Measurements from ENCODE around the gene NADK.
A peak's percentile ranks its signal among the peaks of the same experiment; 100 is the strongest.

NADK gene

GRCh38 chr1:1763657-1764621 lies 14.3 kb downstream of the NADK start:
- no peak for TF ChIP-seq CTCF (IDR thresholded peaks at IDR 0.05; ENCODE audit: control insufficient read depth, extremely low read depth, insufficient read depth)
- H3K4me3 ChIP-seq (ENCODE audit: low read depth, low read length) = no peak overlapping the region
- DNase-seq (ENCODE audit: low read depth) = no peak

- no peak for TF ChIP-seq CTCF (IDR thresholded peaks at IDR 0.05; ENCODE audit: control insufficient read depth, extremely low read depth, insufficient read depth)
- DNase-seq (ENCODE audit: low read depth) = no peak
- no peak overlapping the region for H3K4me3 ChIP-seq (ENCODE audit: low read depth, low read length)
Observed at GRCh38 chr1:1761504-1762376, 16.5 kb downstream of the NADK start.

GRCh38 chr1:1760715-1761114 lies 17.6 kb downstream of the NADK start:
- DNase-seq (ENCODE audit: low read depth) = no peak
- TF ChIP-seq CTCF (IDR thresholded peaks at IDR 0.05; ENCODE audit: control insufficient read depth, extremely low read depth, insufficient read depth) = no peak
- no peak overlapping the region for H3K4me3 ChIP-seq (ENCODE audit: low read depth, low read length)

- H3K4me3 ChIP-seq (ENCODE audit: low read depth, low read length) = no peak overlapping the region
- TF ChIP-seq CTCF (IDR thresholded peaks at IDR 0.05; ENCODE audit: control insufficient read depth, extremely low read depth, insufficient read depth) = no peak
- DNase-seq (ENCODE audit: low read depth) = no peak
Observed at GRCh38 chr1:1760345-1760650, 18.0 kb downstream of the NADK start.

GRCh38 chr1:1759456-1760344 lies 18.6 kb downstream of the NADK start:
- peak overlapping the region; percentile 33 for H3K4me3 ChIP-seq (ENCODE audit: low read depth, low read length)
- TF ChIP-seq CTCF (IDR thresholded peaks at IDR 0.05; ENCODE audit: control insufficient read depth, extremely low read depth, insufficient read depth) = no peak
- no peak for DNase-seq (ENCODE audit: low read depth)

- peak overlapping the region; percentile 40 for H3K4me3 ChIP-seq (ENCODE audit: low read depth, low read length)
- DNase-seq (ENCODE audit: low read depth) = peak; percentile 89
- TF ChIP-seq CTCF (IDR thresholded peaks at IDR 0.05; ENCODE audit: control insufficient read depth, extremely low read depth, insufficient read depth) = no peak
Observed at GRCh38 chr1:1758692-1759455, 19.4 kb downstream of the NADK start.
